Measurements from ENCODE around the gene ZNF169.

- TF ChIP-seq, protein P1, sequence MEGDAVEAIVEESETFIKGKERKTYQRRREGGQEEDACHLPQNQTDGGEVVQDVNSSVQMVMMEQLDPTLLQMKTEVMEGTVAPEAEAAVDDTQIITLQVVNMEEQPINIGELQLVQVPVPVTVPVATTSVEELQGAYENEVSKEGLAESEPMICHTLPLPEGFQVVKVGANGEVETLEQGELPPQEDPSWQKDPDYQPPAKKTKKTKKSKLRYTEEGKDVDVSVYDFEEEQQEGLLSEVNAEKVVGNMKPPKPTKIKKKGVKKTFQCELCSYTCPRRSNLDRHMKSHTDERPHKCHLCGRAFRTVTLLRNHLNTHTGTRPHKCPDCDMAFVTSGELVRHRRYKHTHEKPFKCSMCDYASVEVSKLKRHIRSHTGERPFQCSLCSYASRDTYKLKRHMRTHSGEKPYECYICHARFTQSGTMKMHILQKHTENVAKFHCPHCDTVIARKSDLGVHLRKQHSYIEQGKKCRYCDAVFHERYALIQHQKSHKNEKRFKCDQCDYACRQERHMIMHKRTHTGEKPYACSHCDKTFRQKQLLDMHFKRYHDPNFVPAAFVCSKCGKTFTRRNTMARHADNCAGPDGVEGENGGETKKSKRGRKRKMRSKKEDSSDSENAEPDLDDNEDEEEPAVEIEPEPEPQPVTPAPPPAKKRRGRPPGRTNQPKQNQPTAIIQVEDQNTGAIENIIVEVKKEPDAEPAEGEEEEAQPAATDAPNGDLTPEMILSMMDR (IDR thresholded peaks at IDR 0.05), result no peak
- TF ChIP-seq POLR2A (IDR thresholded peaks at IDR 0.05), result no peak
Observed at GRCh38 chr9:94301583-94301982, 42.5 kb downstream of the ZNF169 start.

All from vagina (tissue), 2 donors.